ENCODE measurements around the gene COL23A1. TPM values are rescaled to one million over a fixed set of nuclear protein-coding genes. Genes with fewer than 3 reads are reported as not detected.

COL23A1 gene
- total and polyA plus RNA-seq, 4 donors, result 0.76 to 4.4 (median 1.3) TPM

GRCh38 chr5:178492278-178492677 lies 97.9 kb downstream of the COL23A1 start:
- peaks cover 0 to 16% (median 0%) of the 10 kb centered on the region in 4 donors for H3K9me3 ChIP-seq (ENCODE audit: control insufficient read depth in 4 of 4, insufficient read depth in 3 of 4, low read length in 3 of 4)
- no peak overlapping the region for H3K27ac ChIP-seq (ENCODE audit: low read depth in 1 of 2, low read length in 1 of 2)
- no peak overlapping the region for H3K4me3 ChIP-seq
- H3K4me1 ChIP-seq (ENCODE audit: control insufficient read depth in 5 of 5, insufficient read depth in 5 of 5, low read length in 5 of 5), result peaks cover 0 to 2% (median 0%) of the 10 kb centered on the region in 5 donors
- H3K36me3 ChIP-seq (ENCODE audit: control insufficient read depth in 4 of 4, insufficient read depth in 4 of 4, low read length in 4 of 4), result no peaks in the 10 kb centered on the region
- no peak for TF ChIP-seq CTCF (IDR thresholded peaks at IDR 0.05; ENCODE audit: control extremely low read depth, extremely low read depth)
- ATAC-seq (ENCODE audit: insufficient read depth, low FRiP score), result no peak
- no peak overlapping the region for H3K9ac ChIP-seq (ENCODE audit: insufficient read depth in 1 of 2, low read length in 2 of 2)
- DNase-seq, result no peak
- no peaks in the 10 kb centered on the region for H3K27me3 ChIP-seq (ENCODE audit: control insufficient read depth in 3 of 3, insufficient read depth in 3 of 3, low read length in 2 of 3)
- WGBS, 2 donors, result 95 to 98% methylated on average over 10 of the region's 10 CpGs

GRCh38 chr5:178490935-178491652 lies 99.1 kb downstream of the COL23A1 start:
- ATAC-seq (ENCODE audit: insufficient read depth, low FRiP score) (no peak), DNase-seq (no peak)
- WGBS, 2 donors, result 51 to 66% methylated on average over 11 of the region's 11 CpGs
- no peak overlapping the region for H3K27ac ChIP-seq (ENCODE audit: low read depth in 1 of 2, low read length in 1 of 2)
- no peak overlapping the region for H3K4me3 ChIP-seq
- peaks cover 0 to 6% (median 0%) of the 10 kb centered on the region in 5 donors for H3K4me1 ChIP-seq (ENCODE audit: control insufficient read depth in 5 of 5, insufficient read depth in 5 of 5, low read length in 5 of 5)
- no peak for TF ChIP-seq CTCF (IDR thresholded peaks at IDR 0.05; ENCODE audit: control extremely low read depth, extremely low read depth)
- peaks cover 0 to 15% (median 0%) of the 10 kb centered on the region in 4 donors for H3K9me3 ChIP-seq (ENCODE audit: control insufficient read depth in 4 of 4, insufficient read depth in 3 of 4, low read length in 3 of 4)
- H3K27me3 ChIP-seq (ENCODE audit: control insufficient read depth in 3 of 3, insufficient read depth in 3 of 3, low read length in 2 of 3), result no peaks in the 10 kb centered on the region
- no peak overlapping the region for H3K9ac ChIP-seq (ENCODE audit: insufficient read depth in 1 of 2, low read length in 2 of 2)
- no peaks in the 10 kb centered on the region for H3K36me3 ChIP-seq (ENCODE audit: control insufficient read depth in 4 of 4, insufficient read depth in 4 of 4, low read length in 4 of 4)

GRCh38 chr5:178489271-178489976 lies 100.8 kb downstream of the COL23A1 start:
- Histone ChIP-seq H3K4me1 (ENCODE audit: control insufficient read depth in 5 of 5, insufficient read depth in 5 of 5, low read length in 5 of 5) (peaks cover 0 to 9% (median 0%) of the 10 kb centered on the region in 5 donors), H3K27me3 (ENCODE audit: control insufficient read depth in 3 of 3, insufficient read depth in 3 of 3, low read length in 2 of 3) (no peaks in the 10 kb centered on the region), H3K36me3 (ENCODE audit: control insufficient read depth in 4 of 4, insufficient read depth in 4 of 4, low read length in 4 of 4) (no peaks in the 10 kb centered on the region), H3K27ac (ENCODE audit: low read depth in 1 of 2, low read length in 1 of 2) (no peak overlapping the region), H3K9ac (ENCODE audit: insufficient read depth in 1 of 2, low read length in 2 of 2) (no peak overlapping the region), H3K4me3 (no peak overlapping the region), H3K9me3 (ENCODE audit: control insufficient read depth in 4 of 4, insufficient read depth in 3 of 4, low read length in 3 of 4) (peaks cover 0 to 15% (median 0%) of the 10 kb centered on the region in 4 donors)
- 73 to 76% methylated on average over 12 of the region's 12 CpGs for WGBS, 2 donors
- ATAC-seq (ENCODE audit: insufficient read depth, low FRiP score) (no peak), DNase-seq (no peak)
- TF ChIP-seq CTCF (IDR thresholded peaks at IDR 0.05; ENCODE audit: control extremely low read depth, extremely low read depth), result no peak
